ENCODE measurements around the gene RYK. TPM values are rescaled to one million over a fixed set of nuclear protein-coding genes. Genes with fewer than 3 reads are reported as not detected.

RYK gene
- polyA plus RNA-seq, 1 of the 3 experiments (the other 2 are of a cell fraction) = 25.9 TPM

DNA sequence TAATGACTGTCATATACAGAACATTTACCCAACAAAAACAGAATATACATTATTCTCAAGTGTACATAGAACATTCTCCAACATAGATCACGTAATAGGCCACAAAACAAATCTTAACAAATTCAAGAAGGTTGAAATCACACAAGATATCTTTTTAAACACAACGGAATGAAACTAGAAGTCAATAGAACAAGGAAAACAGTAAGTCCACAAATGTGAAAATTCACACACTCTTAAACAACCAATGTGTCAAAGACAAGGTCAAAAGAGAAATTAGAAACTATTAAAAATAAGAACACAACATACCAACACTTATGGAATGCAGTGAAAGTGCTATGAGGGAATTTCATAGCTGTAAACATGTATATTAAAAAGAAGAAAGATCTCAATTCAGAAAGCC is 139.7 kb downstream of the RYK start:
- H3K4me3 ChIP-seq (ENCODE audit: low read depth in 2 of 2, low read length in 1 of 2) = no peak overlapping the region
- peaks cover 2% of the 10 kb centered on the region; the same call in 1 of the 2 replicates for H3K9me3 ChIP-seq
- no peaks in the 10 kb centered on the region for H3K79me2 ChIP-seq (ENCODE audit: insufficient read depth)
- no peaks in the 10 kb centered on the region for H3K27me3 ChIP-seq (ENCODE audit: insufficient read depth)
- POLR2A ChIA-PET = no interaction called here
- H3K9ac ChIP-seq = no peak overlapping the region
- no peak for DNase-seq
- no peaks in the 10 kb centered on the region for H3F3A ChIP-seq (replicated peaks; ENCODE audit: insufficient read depth)
- H3K36me3 ChIP-seq (replicated peaks in 1 of 2; ENCODE audit: control insufficient read depth in 1 of 2, insufficient read depth in 2 of 2, low read length in 1 of 2) = no peaks in the 10 kb centered on the region
- no peak overlapping the region for H3K27ac ChIP-seq (ENCODE audit: low read depth in 2 of 2, low read length in 1 of 2)
- TF ChIP-seq NRF1 (IDR thresholded peaks at IDR 0.05; ENCODE audit: low read depth, low read length) (no peak), EP300 (IDR thresholded peaks at IDR 0.05; ENCODE audit: borderline replicate concordance in 1 of 2, low read depth in 1 of 2, low read length in 1 of 2) (no peak), FOXM1 (IDR thresholded peaks at IDR 0.05; ENCODE audit: low read depth) (no peak)
- TF ChIP-seq, protein P1, sequence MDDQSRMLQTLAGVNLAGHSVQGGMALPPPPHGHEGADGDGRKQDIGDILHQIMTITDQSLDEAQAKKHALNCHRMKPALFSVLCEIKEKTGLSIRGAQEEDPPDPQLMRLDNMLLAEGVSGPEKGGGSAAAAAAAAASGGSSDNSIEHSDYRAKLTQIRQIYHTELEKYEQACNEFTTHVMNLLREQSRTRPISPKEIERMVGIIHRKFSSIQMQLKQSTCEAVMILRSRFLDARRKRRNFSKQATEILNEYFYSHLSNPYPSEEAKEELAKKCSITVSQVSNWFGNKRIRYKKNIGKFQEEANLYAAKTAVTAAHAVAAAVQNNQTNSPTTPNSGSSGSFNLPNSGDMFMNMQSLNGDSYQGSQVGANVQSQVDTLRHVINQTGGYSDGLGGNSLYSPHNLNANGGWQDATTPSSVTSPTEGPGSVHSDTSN (IDR thresholded peaks at IDR 0.05) = no peak
- no peak overlapping the region for H2AFZ ChIP-seq (ENCODE audit: low read depth)
- CTCF ChIA-PET = no interaction called here
- H3K4me2 ChIP-seq = no peak overlapping the region
- no peaks in the 10 kb centered on the region for H3K9me2 ChIP-seq
- H3K4me1 ChIP-seq (ENCODE audit: control insufficient read depth in 1 of 2, insufficient read depth in 2 of 2, low read depth in 1 of 2, low read length in 1 of 2) = no peaks in the 10 kb centered on the region
- no peaks in the 10 kb centered on the region for H4K20me1 ChIP-seq (ENCODE audit: insufficient read depth)
- 72% methylated on average over 2 of the region's 2 CpGs for WGBS (ENCODE audit: low lambda C conversion rate)

Other genes starting within 250 kb of the RYK start
- 5.8 and 9.3 TPM in 2 replicates for gene SLCO2A1, start 220.9 kb downstream of the RYK start, polyA plus RNA-seq (2012; rRNA removed)
- 163 and 185 TPM in 2 replicates for gene AMOTL2, start 123.6 kb upstream of the RYK start, polyA plus RNA-seq (2012; rRNA removed)
- gene ANAPC13, start 235.1 kb upstream of the RYK start, polyA plus RNA-seq (2012; rRNA removed) = 63.5 and 76.4 TPM in 2 replicates
- 6.0 and 6.3 TPM in 2 replicates for gene CEP63, start 235.2 kb upstream of the RYK start, polyA plus RNA-seq (2012; rRNA removed)